Spleen (tissue), 7 donors: ENCODE data around the gene COL4A1.

Experiments used
- CTCF ChIP-seq, 11 experiments: fragments of 200-600 bp in 7 of 11; fragments of 450-650 bp in 4 of 11; sonication (generic) in 4 of 11; IDR thresholded peaks in 8 of 11; conservative IDR thresholded peaks in 3 of 11; 1 replicate in 7 of 11; 2 replicates in 4 of 11; pipeline versions ENCODE4 v1.4.0 to v1.8.0; 2016 to 2021; ENCODE audit warnings: antibody characterized with exemption in 11 of 11, inconsistent platforms in 4 of 11, mild to moderate bottlenecking in 1 of 11
- POLR2A ChIP-seq, 3 donors: fragments of 450-650 bp; IDR thresholded peaks; one replicate each; pipeline ENCODE4 v1.5.1; 2017; ENCODE audit warnings: antibody characterized with exemption in 3 of 3, mild to moderate bottlenecking in 1 of 3
- donor health status: DM: no; HTN: no; CAD: no; lungs with moderate emphysema.
- donor health status: DM: no; HTN: no; CAD: no.
- donor health status: DM: no; HTN: no; CAD: no.

- TF ChIP-seq POLR2A (IDR thresholded peaks at IDR 0.05): no peak
- TF ChIP-seq CTCF (IDR thresholded peaks at IDR 0.05 in 8 of 11, conservative IDR thresholded peaks at IDR 0.05 in 3 of 11): no peak
Measured at GRCh38 chr13:110246530-110246929, 60.4 kb downstream of the COL4A1 start.
